ENCODE measurements around the gene DENND5A. TPM values are rescaled to one million over a fixed set of nuclear protein-coding genes. Genes with fewer than 3 reads are reported as not detected.

The DENND5A gene
- total and polyA plus RNA-seq, 9 of the 15 experiments (the other 6 are each of a cell fraction or from before 2014, with no cell fraction given), result 11.7 to 130 (median 46.3) TPM

- no peak overlapping the region for H3K4me2 ChIP-seq (ENCODE audit: insufficient read depth, low read length)
- H3K27ac ChIP-seq (ENCODE audit: extremely low read depth, low read depth, low read length), result peak overlapping the region; percentile 0; the same call in 1 of the 3 replicates
- WGBS (ENCODE audit: insufficient coverage, low coverage, missing lambda C conversion rate), result 7% methylated on average over 1 of the region's 1 CpG
- no peak overlapping the region for H2AFZ ChIP-seq (ENCODE audit: low read depth, low read length)
- intact Hi-C loops (cut with micrococcal nuclease), result no loop called here
- FAIRE-seq (no peak), ATAC-seq (peak; percentile 35), DNase-seq (ENCODE audit: extremely low read depth in 1 of 4, low spot score in 3 of 4) (no peak)
- peaks cover 82% of the 10 kb centered on the region for H3K79me2 ChIP-seq (ENCODE audit: control insufficient read depth, insufficient read depth, low read length)
- H3K36me3 ChIP-seq (ENCODE audit: control insufficient read depth, insufficient read depth, low read length), result no peaks in the 10 kb centered on the region
- H3K9ac ChIP-seq (ENCODE audit: insufficient read depth in 1 of 2, low read depth in 2 of 2, low read length in 2 of 2), result no peak overlapping the region
- CTCF ChIA-PET (ENCODE audit: low intra/inter-chr PET ratio), result no interaction called here
- peaks cover 13 to 20% of the 10 kb centered on the region in 2 experiments; a peak in 4 of 5 replicates for H3K4me1 ChIP-seq (replicated peaks in 1 of 2; ENCODE audit: control insufficient read depth in 2 of 2, insufficient read depth in 2 of 2, low read length in 2 of 2)
- TF ChIP-seq NCOA4 (IDR thresholded peaks at IDR 0.05; ENCODE audit: partially characterized antibody), result no peak
- TF ChIP-seq PBX2 (CRISPR knock-in tag; IDR thresholded peaks at IDR 0.05; ENCODE audit: low read depth), result no peak
- 0 out of 2 replicates have a peak, but pooled peaks have one; percentile 40 for TF ChIP-seq PBX2 (tag; conservative IDR thresholded peaks at IDR 0.05; ENCODE audit: low read depth)
- no peak for TF ChIP-seq E2F1 (CRISPR knock-in tag; IDR thresholded peaks at IDR 0.05)
- no peak for TF ChIP-seq HLTF (IDR thresholded peaks at IDR 0.05)
- no peak for TF ChIP-seq TSHZ1 (CRISPR knock-in tag; IDR thresholded peaks at IDR 0.05)
- TF ChIP-seq ZNF384 (IDR thresholded peaks at IDR 0.05; ENCODE audit: low read depth, low read length), result 0 out of 2 replicates have a peak, but pooled peaks have one; percentile 16
- TF ChIP-seq CLOCK (CRISPR knock-in tag; IDR thresholded peaks at IDR 0.05; ENCODE audit: borderline replicate concordance), result no peak
- no peak for TF ChIP-seq CREM (IDR thresholded peaks at IDR 0.05; ENCODE audit: low read depth)
- no peak for TF ChIP-seq CCNT2 (IDR thresholded peaks at IDR 0.05; ENCODE audit: borderline replicate concordance, extremely low read depth, insufficient read length, low read depth, low read length)
- no peak for TF ChIP-seq GATAD2A (IDR thresholded peaks at IDR 0.05)
- no peak for TF ChIP-seq RFX1 (IDR thresholded peaks at IDR 0.05)
- H4K20me1 ChIP-seq (replicated peaks; ENCODE audit: control insufficient read depth, insufficient read depth, low read length), result no peaks in the 10 kb centered on the region; the same call in 1 of the 2 replicates
- no peak overlapping the region for H3K4me3 ChIP-seq
- H3K9me1 ChIP-seq (ENCODE audit: control insufficient read depth, insufficient read depth, low read length), result no peaks in the 10 kb centered on the region
- H3K27me3 ChIP-seq (ENCODE audit: control insufficient read depth in 2 of 2, insufficient read depth in 2 of 2, low read length in 2 of 2), result no peaks in the 10 kb centered on the region
- no TSS peak for BruUV-seq (replicated peaks)
- in situ Hi-C loops (cut with MboI), result no loop called here
- H3K9me3 ChIP-seq (replicated peaks; ENCODE audit: control insufficient read depth, insufficient read depth, low read depth, low read length), result no peaks in the 10 kb centered on the region
- POLR2A ChIA-PET, result interaction anchor here (0.8 to 4.7 kb wide), 3 partner anchors 9 to 21 kb away, joined by 3 to 14 read pairs (median 6); no protein-coding TSS in a partner anchor
Observed at GRCh38 chr11:9231848-9232177, 33.3 kb downstream of the DENND5A start.
